Inflammatory macrophage (primary cell): Measurements from ENCODE around the gene GID8.

ENCODE experiments used
- DNase-seq, 2 donors: peaks; one replicate each; pipeline ENCODE4 v3.0.0-alpha.2; 2020 to 2022

The GID8 gene

DNA sequence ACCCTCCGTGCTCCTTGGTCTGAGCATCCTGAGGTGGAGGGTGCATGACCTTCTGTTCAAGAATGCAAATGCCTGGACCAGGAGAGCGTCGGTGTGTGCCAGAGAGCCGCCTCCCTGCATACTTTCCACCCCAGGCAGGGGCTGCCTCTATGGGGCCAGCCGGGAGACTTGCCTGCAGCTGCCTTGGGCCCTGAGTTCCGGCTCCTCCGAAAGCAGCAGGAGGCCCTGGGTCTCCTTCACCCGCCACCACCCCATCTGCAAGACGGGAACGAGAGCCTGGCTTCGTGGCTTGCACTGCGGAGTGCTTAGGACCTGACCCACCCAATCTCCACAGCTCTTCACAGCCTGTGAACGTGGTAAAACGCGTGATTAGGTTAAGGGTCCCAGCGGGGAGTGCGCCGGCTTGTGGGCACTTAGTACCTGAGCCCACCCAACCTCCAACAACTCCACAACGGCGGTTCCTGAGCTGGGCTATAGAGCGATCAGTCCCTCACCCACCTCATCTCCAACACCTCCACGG lies 52.4 kb downstream of the GID8 start:
- no peak for DNase-seq

- no peak for DNase-seq
These were observed 53.4 kb downstream of the GID8 start for GRCh38 chr20:62991196-62991807.

DNA sequence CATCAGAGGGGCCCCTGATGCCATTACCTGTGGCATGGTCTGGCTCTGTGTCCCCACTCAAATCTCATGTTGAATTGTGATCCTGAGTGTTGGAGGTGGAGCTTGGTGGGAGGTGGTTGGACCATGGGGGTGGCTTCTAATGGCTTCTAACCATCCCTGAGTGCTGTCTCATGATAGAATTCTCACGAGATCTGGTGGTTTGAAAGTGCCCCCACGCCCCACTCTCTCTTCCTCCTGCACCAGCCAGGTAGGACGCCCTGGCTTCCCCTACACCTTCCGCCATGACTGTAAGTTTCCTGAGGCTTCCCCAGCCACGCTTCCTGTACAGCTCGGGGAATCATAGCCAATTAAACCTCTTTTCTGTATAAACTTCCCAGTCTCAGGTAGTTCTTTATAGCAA lies 53.9 kb downstream of the GID8 start:
- no peak for DNase-seq

GRCh38 chr20:62993856-62994494 lies 56.0 kb downstream of the GID8 start:
- no peak for DNase-seq

GRCh38 chr20:62994869-62995281 lies 56.9 kb downstream of the GID8 start:
- no peak for DNase-seq

DNA sequence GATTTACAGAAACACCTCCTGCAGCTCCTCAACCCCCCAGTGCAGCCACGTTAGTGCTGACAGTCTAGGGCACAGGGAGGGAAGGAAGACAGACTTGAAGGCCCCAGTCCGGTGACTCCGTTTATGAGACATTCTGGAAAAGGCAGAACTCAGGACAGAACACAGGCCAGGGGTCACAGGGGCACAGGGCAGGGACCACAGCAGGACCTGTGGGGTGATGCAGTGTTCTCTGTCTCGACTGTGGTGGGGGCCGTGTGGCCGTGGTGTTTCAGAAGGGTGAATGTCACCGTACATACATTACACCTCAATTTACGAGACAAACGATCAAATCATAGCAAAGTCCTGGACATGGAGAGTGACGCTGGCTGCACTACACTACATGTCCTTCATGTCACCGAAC lies 57.5 kb downstream of the GID8 start:
- DNase-seq, result no peak

DNA sequence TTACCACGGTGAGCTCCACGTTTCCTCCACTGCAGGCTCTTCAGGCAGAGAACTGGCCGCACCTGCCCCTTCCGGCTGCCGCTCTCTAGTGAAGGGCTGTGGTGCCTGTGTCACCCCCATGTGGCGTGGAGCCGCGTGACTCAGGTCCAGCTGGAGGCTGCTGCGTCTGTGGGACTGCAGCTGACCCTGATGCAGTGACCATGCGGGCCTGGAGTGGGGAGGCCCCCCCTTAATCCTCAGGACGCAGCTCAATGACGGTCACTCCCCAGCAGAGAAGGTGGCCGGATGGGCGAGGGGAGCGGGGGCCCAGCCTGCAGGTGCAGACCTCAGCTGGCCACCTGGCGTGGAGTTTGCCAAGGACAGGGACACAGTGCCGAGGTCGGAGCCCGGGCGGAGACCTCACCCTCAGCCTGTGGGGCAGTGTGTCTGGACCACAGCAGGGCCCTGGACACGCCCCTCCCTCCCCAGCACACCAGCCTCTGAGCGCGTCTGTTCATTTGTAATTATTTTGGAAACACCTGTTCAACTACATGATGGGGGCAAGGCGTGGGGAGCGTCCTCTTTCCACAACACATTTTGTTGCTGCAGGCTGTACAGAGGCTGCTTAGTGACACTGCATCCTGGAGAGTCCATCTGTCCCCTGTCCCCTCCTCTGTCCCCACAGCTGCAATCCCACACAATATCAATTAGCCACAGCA lies 58.1 kb downstream of the GID8 start:
- no peak for DNase-seq

GRCh38 chr20:62996596-62996982 lies 58.6 kb downstream of the GID8 start:
- DNase-seq, result no peak

DNA sequence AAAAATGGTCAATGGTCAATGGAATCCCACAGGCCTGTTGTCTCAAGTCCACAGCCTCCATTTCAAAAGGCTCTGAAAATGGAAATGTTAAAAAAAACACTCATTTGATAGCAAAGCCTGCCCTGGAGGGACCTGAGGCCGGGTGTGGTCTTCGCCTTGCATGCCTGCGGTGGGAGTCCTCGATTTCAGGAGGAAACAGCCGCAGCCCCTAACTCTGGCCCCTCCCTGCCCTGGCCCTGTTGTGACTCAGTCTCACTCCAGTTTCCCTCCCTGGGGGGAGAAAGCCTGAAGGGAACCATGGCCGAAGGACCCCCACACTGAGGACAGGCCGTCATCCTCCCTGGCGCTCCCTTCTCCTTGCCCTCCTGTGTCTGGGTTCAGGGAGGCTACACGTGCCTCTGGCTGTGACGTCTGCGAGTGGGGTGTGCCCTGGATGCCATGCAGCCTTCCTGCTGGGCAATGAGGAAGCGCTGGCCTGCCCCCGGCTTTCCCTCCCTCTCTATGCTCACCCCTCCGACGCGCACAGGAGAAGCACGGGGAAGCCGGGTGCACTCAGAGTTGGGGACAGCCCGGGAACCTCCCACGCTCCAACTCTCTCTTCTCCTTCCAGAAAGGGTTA lies 59.6 kb downstream of the GID8 start:
- peak; percentile 84 to 85 for DNase-seq
